GM21526 (cell line): ENCODE results near the gene CHCHD3.
"Not testable (repeated sequence)": the region's sequence is repeated elsewhere in the genome, so short reads cannot be mapped to it uniquely, and the experiment has no call there.

Experiments
- ATAC-seq: cut with Tn5 transposase; IDR thresholded peaks from one replicate; pipeline ENCODE4 v1.9.1; 2021; ENCODE audit warnings: moderate library complexity; ENCODE audit not compliant: unreplicated experiment, low FRiP score

The CHCHD3 gene

GRCh38 chr7:132910657-132911056, 171.2 kb downstream of the CHCHD3 start:
- no peak for ATAC-seq

- ATAC-seq, result no peak
These were observed 174.4 kb downstream of the CHCHD3 start for GRCh38 chr7:132907380-132907940.

- peak; percentile 76 for ATAC-seq
These were observed 175.6 kb downstream of the CHCHD3 start for GRCh38 chr7:132906193-132906835.

DNA sequence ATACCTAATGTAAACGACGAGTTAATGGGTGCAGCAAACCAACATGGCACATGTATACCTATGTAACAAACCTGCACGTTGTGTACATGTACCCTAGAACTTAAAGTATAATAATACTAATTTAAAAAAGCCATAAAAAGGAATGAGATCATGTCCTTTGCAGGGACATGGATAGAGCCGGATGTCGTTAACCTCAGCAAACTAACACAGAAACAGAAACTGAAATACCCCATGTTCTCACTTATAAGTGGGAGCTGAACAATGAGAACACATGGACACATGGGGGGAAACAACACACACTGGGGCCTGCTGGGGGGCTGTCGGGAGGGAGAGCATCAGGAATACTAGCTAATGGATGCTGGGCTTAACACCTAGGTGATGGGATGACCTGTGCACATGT, 176.8 kb downstream of the CHCHD3 start:
- not testable (repeated sequence) for ATAC-seq

- no peak for ATAC-seq
These were observed 177.7 kb downstream of the CHCHD3 start for GRCh38 chr7:132904209-132904608.

GRCh38 chr7:132902294-132902693, 179.6 kb downstream of the CHCHD3 start:
- ATAC-seq, result not testable (repeated sequence)

GRCh38 chr7:132901241-132901640, 180.6 kb downstream of the CHCHD3 start:
- no peak for ATAC-seq

- no peak for ATAC-seq
These were observed 182.1 kb downstream of the CHCHD3 start for GRCh38 chr7:132899833-132900232.

GRCh38 chr7:132898641-132899175, 183.2 kb downstream of the CHCHD3 start:
- not testable (repeated sequence) for ATAC-seq

DNA sequence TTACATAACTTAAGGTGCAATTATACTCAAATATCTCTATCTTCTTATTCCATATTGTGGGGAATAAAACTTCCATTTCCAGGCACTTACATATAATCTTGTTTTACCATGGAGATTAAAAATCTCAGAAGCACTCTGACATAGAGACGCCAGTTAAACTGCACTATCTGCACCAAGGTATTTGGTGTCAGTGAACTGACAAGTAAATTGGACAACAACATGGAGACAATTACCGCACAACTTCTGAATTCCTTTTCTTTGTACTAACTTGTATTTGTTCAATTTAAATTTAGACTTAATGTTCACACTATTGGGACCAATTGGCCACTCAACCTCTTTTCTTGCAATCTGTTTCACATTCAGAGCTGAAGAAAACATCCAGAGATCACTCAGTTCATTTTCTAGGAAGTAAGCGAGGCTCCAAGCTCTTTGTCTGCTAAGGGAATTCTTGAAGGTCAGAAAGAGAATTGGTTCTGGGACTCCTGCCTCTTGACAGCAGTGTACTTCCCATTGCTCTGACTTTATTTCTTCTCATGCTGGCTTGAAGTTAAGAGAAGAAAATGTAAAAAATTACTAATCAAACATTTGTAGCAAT, 184.7 kb downstream of the CHCHD3 start:
- no peak for ATAC-seq

GRCh38 chr7:132895231-132895630, 186.7 kb downstream of the CHCHD3 start:
- no peak for ATAC-seq

DNA sequence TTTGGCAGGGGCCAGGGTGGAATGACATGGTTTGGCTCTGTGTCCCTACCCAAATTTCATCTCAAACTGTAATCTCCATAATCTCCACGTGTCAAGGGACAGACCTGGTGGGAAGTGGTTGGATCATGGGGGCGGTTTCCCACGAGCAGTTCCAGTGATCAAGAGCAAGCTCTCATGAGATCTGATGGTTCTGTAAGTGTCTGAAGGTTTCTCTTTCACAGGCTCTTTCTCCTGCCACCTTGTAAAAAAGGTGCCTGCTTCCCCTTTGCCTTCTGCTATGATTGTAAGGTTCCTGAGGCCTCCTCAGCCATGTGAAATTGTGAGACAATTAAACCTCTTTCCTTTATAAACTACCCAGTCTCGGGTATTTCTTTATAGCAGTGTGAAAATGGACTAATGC, 188.3 kb downstream of the CHCHD3 start:
- ATAC-seq, result no peak

DNA sequence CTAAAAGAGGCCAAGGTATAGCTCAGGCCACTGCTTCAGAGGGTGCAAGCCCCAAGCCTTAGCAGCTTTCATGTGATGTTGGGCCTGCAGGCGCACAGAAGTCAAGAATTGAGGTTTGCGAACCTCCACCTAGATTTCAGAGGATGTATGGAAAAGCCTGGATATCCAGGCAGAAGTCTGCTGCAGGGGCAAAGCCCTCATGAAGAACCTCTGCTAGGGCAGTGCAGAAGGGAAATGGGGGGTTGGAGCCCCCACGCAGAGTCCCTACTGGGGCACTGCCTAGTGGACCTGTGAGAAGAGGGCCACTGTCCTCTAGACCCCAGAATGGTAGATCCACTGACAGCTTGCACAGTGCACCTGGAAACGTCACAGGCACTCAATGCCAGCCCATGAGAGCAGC, 189.1 kb downstream of the CHCHD3 start:
- not testable (repeated sequence) for ATAC-seq

GRCh38 chr7:132891554-132891953, 190.3 kb downstream of the CHCHD3 start:
- ATAC-seq, result no peak

- ATAC-seq, result peak; percentile 57
These were observed 199.0 kb downstream of the CHCHD3 start for GRCh38 chr7:132882714-132883428.

DNA sequence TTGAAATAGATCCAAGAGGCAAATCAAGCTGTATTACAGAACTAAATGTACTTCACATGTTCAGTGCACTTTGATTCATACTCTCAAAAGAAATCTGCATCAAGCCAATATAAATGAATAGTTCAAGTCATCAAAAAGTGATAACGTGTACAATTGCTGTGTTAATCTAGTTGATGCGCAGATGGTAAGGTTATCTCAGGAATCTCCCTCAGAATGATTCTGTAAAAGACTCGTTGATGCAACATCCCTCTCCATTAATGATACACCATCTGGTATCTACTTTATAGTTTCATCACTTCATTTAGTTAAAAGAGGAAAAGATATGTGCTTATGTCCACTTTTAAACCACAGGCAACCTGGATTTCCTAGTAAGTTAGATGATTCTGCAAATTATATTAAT, 200.6 kb downstream of the CHCHD3 start:
- no peak for ATAC-seq

- no peak for ATAC-seq
These were observed 202.3 kb downstream of the CHCHD3 start for GRCh38 chr7:132879579-132879978.

GRCh38 chr7:132878204-132878919, 203.5 kb downstream of the CHCHD3 start:
- no peak for ATAC-seq

DNA sequence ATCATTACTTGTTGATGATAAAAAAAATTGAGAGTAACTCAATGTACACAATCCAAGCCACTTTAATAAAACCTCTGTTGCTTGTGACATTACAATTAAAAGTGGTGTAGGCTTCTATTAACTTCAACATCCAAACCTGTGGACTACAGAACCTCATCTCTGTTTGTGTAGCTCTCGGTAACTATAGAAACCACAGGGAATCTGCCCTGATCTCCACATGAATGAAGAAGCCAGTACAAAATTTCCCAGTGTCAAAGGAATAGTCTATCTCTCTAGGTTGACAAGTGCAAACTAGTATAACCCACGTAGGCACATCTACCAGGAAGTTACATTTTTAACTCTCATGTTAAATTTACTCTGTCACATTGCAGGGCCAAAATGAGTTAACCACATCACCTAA, 204.3 kb downstream of the CHCHD3 start:
- no peak for ATAC-seq

DNA sequence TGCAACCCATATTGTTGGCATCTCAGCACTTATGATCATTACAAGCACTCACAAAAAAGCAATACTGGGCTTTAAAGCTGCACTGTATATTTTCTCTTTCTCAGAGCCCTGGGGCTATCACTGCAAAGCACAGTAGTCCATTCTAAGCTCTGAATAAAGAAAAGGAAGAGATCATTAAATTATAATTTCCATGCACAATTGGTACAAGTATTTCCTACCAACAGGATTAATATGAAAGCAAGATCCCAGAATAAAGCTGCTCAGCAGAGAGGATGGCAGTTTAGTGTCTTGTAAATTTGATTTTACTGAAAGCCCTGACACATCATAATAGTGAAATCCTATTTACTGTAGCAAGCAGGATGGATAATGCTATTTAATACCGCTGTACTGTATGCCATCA, 205.3 kb downstream of the CHCHD3 start:
- ATAC-seq, result no peak

GRCh38 chr7:132872034-132872433, 209.9 kb downstream of the CHCHD3 start:
- peak; percentile 56 for ATAC-seq
